ENCODE measurements around the gene MCC.

MCC gene

GRCh38 chr5:113152380-113152740 is 335.9 kb downstream of the MCC start:
- Histone ChIP-seq H3K27me3 (ENCODE audit: insufficient read depth, low read length) (no peaks in the 10 kb centered on the region), H3K36me3 (ENCODE audit: control insufficient read depth in 1 of 2, insufficient read depth in 2 of 2, low read length in 2 of 2) (no peaks in the 10 kb centered on the region), H4K8ac (ENCODE audit: low read depth, low read length) (no peak overlapping the region), H3K4me3 (ENCODE audit: low read depth, low read length) (no peak overlapping the region), H2BK5ac (ENCODE audit: low read depth, low read length, poor library complexity) (no peak overlapping the region), H3K23ac (ENCODE audit: low read length) (no peak overlapping the region), H3K9me3 (ENCODE audit: insufficient read depth, low read depth, low read length) (no peaks in the 10 kb centered on the region), H3K79me2 (ENCODE audit: control insufficient read depth, insufficient read depth, low read length, poor library complexity) (no peaks in the 10 kb centered on the region), H3K18ac (ENCODE audit: low read length) (no peak overlapping the region), H2BK120ac (ENCODE audit: insufficient read depth, low read length, poor library complexity) (no peak overlapping the region), H4K91ac (ENCODE audit: low read depth, low read length) (no peak overlapping the region), H2AK5ac (ENCODE audit: low read length) (no peak overlapping the region), H2AFZ (ENCODE audit: insufficient read depth, low read length, poor library complexity) (no peak overlapping the region), H3K79me1 (ENCODE audit: low read length) (peaks cover 6% of the 10 kb centered on the region), H3K4me1 (ENCODE audit: control insufficient read depth in 1 of 2, insufficient read depth in 2 of 2, low read length in 2 of 2) (peaks cover 7 to 10% of the 10 kb centered on the region in 2 experiments), H2BK12ac (ENCODE audit: low read length) (no peak overlapping the region), H3K4ac (ENCODE audit: low read depth, low read length) (no peak overlapping the region), H4K12ac (ENCODE audit: low read depth, low read length) (no peak overlapping the region), H3K27ac (ENCODE audit: low read depth, low read length) (no peak overlapping the region), H3K9ac (ENCODE audit: low read length) (no peak overlapping the region), H3K4me2 (ENCODE audit: low read length) (no peak overlapping the region), H3K14ac (ENCODE audit: low read length) (no peak overlapping the region)
- no peak for DNase-seq
- WGBS (ENCODE audit: extremely low coverage, insufficient coverage, insufficient read length) = no CpG with 5 or more reads among the region's 2 CpGs

- peaks cover 6% of the 10 kb centered on the region for H3K79me1 ChIP-seq (ENCODE audit: low read length)
- H4K12ac ChIP-seq (ENCODE audit: low read depth, low read length) = no peak overlapping the region
- H4K8ac ChIP-seq (ENCODE audit: low read depth, low read length) = no peak overlapping the region
- H3K36me3 ChIP-seq (ENCODE audit: control insufficient read depth in 1 of 2, insufficient read depth in 2 of 2, low read length in 2 of 2) = no peaks in the 10 kb centered on the region
- no peak overlapping the region for H2BK120ac ChIP-seq (ENCODE audit: insufficient read depth, low read length, poor library complexity)
- no peaks in the 10 kb centered on the region for H3K79me2 ChIP-seq (ENCODE audit: control insufficient read depth, insufficient read depth, low read length, poor library complexity)
- no peaks in the 10 kb centered on the region for H3K27me3 ChIP-seq (ENCODE audit: insufficient read depth, low read length)
- H3K4me3 ChIP-seq (ENCODE audit: low read depth, low read length) = no peak overlapping the region
- no peak overlapping the region for H3K9ac ChIP-seq (ENCODE audit: low read length)
- H3K4me2 ChIP-seq (ENCODE audit: low read length) = no peak overlapping the region
- H3K18ac ChIP-seq (ENCODE audit: low read length) = no peak overlapping the region
- peaks cover 4 to 10% of the 10 kb centered on the region in 2 experiments for H3K4me1 ChIP-seq (ENCODE audit: control insufficient read depth in 1 of 2, insufficient read depth in 2 of 2, low read length in 2 of 2)
- peak overlapping the region; percentile 88 for H2BK12ac ChIP-seq (ENCODE audit: low read length)
- no peak overlapping the region for H4K91ac ChIP-seq (ENCODE audit: low read depth, low read length)
- no peak overlapping the region for H3K4ac ChIP-seq (ENCODE audit: low read depth, low read length)
- no peak overlapping the region for H2AK5ac ChIP-seq (ENCODE audit: low read length)
- DNase-seq = no peak
- H3K23ac ChIP-seq (ENCODE audit: low read length) = no peak overlapping the region
- H3K14ac ChIP-seq (ENCODE audit: low read length) = no peak overlapping the region
- no CpG with 5 or more reads among the region's 8 CpGs for WGBS (ENCODE audit: extremely low coverage, insufficient coverage, insufficient read length)
- H3K27ac ChIP-seq (ENCODE audit: low read depth, low read length) = no peak overlapping the region
- H2AFZ ChIP-seq (ENCODE audit: insufficient read depth, low read length, poor library complexity) = no peak overlapping the region
- H3K9me3 ChIP-seq (ENCODE audit: insufficient read depth, low read depth, low read length) = no peaks in the 10 kb centered on the region
- no peak overlapping the region for H2BK5ac ChIP-seq (ENCODE audit: low read depth, low read length, poor library complexity)
These were observed 336.4 kb downstream of the MCC start for GRCh38 chr5:113151641-113152379.

- H2AFZ ChIP-seq (ENCODE audit: insufficient read depth, low read length, poor library complexity) = peak overlapping the region; percentile 35
- H3K4me2 ChIP-seq (ENCODE audit: low read length) = no peak overlapping the region
- H2BK12ac ChIP-seq (ENCODE audit: low read length) = peak overlapping the region; percentile 72
- peak overlapping the region; percentile 35 for H4K12ac ChIP-seq (ENCODE audit: low read depth, low read length)
- H2BK5ac ChIP-seq (ENCODE audit: low read depth, low read length, poor library complexity) = peak overlapping the region; percentile 8
- H4K8ac ChIP-seq (ENCODE audit: low read depth, low read length) = peak overlapping the region; percentile 22
- no peaks in the 10 kb centered on the region for H3K36me3 ChIP-seq (ENCODE audit: control insufficient read depth in 1 of 2, insufficient read depth in 2 of 2, low read length in 2 of 2)
- H3K18ac ChIP-seq (ENCODE audit: low read length) = peak overlapping the region; percentile 57
- H2BK120ac ChIP-seq (ENCODE audit: insufficient read depth, low read length, poor library complexity) = peak overlapping the region; percentile 87
- DNase-seq = peak; percentile 19 to 39
- no peak overlapping the region for H3K23ac ChIP-seq (ENCODE audit: low read length)
- peak overlapping the region; percentile 35 for H3K14ac ChIP-seq (ENCODE audit: low read length)
- no peak overlapping the region for H3K9ac ChIP-seq (ENCODE audit: low read length)
- H2AK5ac ChIP-seq (ENCODE audit: low read length) = no peak overlapping the region
- H3K27ac ChIP-seq (ENCODE audit: low read depth, low read length) = peak overlapping the region; percentile 7
- peaks cover 6% of the 10 kb centered on the region for H3K79me1 ChIP-seq (ENCODE audit: low read length)
- no CpG with 5 or more reads among the region's 7 CpGs for WGBS (ENCODE audit: extremely low coverage, insufficient coverage, insufficient read length)
- H3K27me3 ChIP-seq (ENCODE audit: insufficient read depth, low read length) = no peaks in the 10 kb centered on the region
- peak overlapping the region; percentile 77 for H4K91ac ChIP-seq (ENCODE audit: low read depth, low read length)
- H3K4me1 ChIP-seq (ENCODE audit: control insufficient read depth in 1 of 2, insufficient read depth in 2 of 2, low read length in 2 of 2) = peaks cover 4 to 7% of the 10 kb centered on the region in 2 experiments
- H3K9me3 ChIP-seq (ENCODE audit: insufficient read depth, low read depth, low read length) = no peaks in the 10 kb centered on the region
- H3K4ac ChIP-seq (ENCODE audit: low read depth, low read length) = peak overlapping the region; percentile 19
- H3K79me2 ChIP-seq (ENCODE audit: control insufficient read depth, insufficient read depth, low read length, poor library complexity) = no peaks in the 10 kb centered on the region
- no peak overlapping the region for H3K4me3 ChIP-seq (ENCODE audit: low read depth, low read length)
These were observed 337.4 kb downstream of the MCC start for GRCh38 chr5:113150821-113151220.

- Histone ChIP-seq H4K91ac (ENCODE audit: low read depth, low read length) (no peak overlapping the region), H3K9ac (ENCODE audit: low read length) (no peak overlapping the region), H3K23ac (ENCODE audit: low read length) (no peak overlapping the region), H3K4ac (ENCODE audit: low read depth, low read length) (no peak overlapping the region), H3K27ac (ENCODE audit: low read depth, low read length) (peak overlapping the region; percentile 69), H3K27me3 (ENCODE audit: insufficient read depth, low read length) (no peaks in the 10 kb centered on the region), H2BK120ac (ENCODE audit: insufficient read depth, low read length, poor library complexity) (no peak overlapping the region), H3K36me3 (ENCODE audit: control insufficient read depth in 1 of 2, insufficient read depth in 2 of 2, low read length in 2 of 2) (no peaks in the 10 kb centered on the region), H3K4me2 (ENCODE audit: low read length) (no peak overlapping the region), H2BK12ac (ENCODE audit: low read length) (no peak overlapping the region), H3K79me1 (ENCODE audit: low read length) (peaks cover 6% of the 10 kb centered on the region), H3K9me3 (ENCODE audit: insufficient read depth, low read depth, low read length) (no peaks in the 10 kb centered on the region), H3K4me1 (ENCODE audit: control insufficient read depth in 1 of 2, insufficient read depth in 2 of 2, low read length in 2 of 2) (peaks cover 4 to 7% of the 10 kb centered on the region in 2 experiments), H4K12ac (ENCODE audit: low read depth, low read length) (no peak overlapping the region), H2AFZ (ENCODE audit: insufficient read depth, low read length, poor library complexity) (no peak overlapping the region), H3K79me2 (ENCODE audit: control insufficient read depth, insufficient read depth, low read length, poor library complexity) (no peaks in the 10 kb centered on the region), H2BK5ac (ENCODE audit: low read depth, low read length, poor library complexity) (no peak overlapping the region), H4K8ac (ENCODE audit: low read depth, low read length) (no peak overlapping the region), H3K4me3 (ENCODE audit: low read depth, low read length) (no peak overlapping the region), H3K18ac (ENCODE audit: low read length) (no peak overlapping the region), H2AK5ac (ENCODE audit: low read length) (no peak overlapping the region), H3K14ac (ENCODE audit: low read length) (no peak overlapping the region)
- no CpG with 5 or more reads among the region's 2 CpGs for WGBS (ENCODE audit: extremely low coverage, insufficient coverage, insufficient read length)
- DNase-seq = no peak
These were observed 338.0 kb downstream of the MCC start for GRCh38 chr5:113150221-113150620.
